HepG2 (cell line): Measurements from ENCODE around the gene GMEB2. TPM values are rescaled to one million over a fixed set of nuclear protein-coding genes. Genes with fewer than 3 reads are reported as not detected.

Source experiments
- AHR ChIP-seq: IDR thresholded peaks from 2 replicates; pipeline ENCODE4 v1.6.1; 2018; ENCODE audit warnings: missing genetic modification reagents, missing compliant biosample characterization
- ASH2L ChIP-seq: fragments of 300-600, 200-600 bp; sonication (generic); IDR thresholded peaks from 2 replicates; pipeline ENCODE4 v1.7.0; 2017; ENCODE audit warnings: low read depth, mild to moderate bottlenecking, moderate library complexity, mixed read lengths, low read length; ENCODE audit not compliant: insufficient read length
- CAMTA2 ChIP-seq: sonication (generic); formaldehyde crosslinking; IDR thresholded peaks from 2 replicates; pipeline ENCODE4 v1.4.0; 2020; ENCODE audit warnings: mild to moderate bottlenecking, missing genetic modification reagents, borderline replicate concordance
- CCAR2 ChIP-seq: fragments of 200-400 bp; formaldehyde crosslinking; optimal IDR thresholded peaks from 2 replicates; pipeline ENCODE3; 2018; ENCODE audit warnings: low read depth, mild to moderate bottlenecking, low read length, moderate library complexity
- FOXA1 ChIP-seq, 2 experiments: fragments of 450-650 bp in 1 of 2; sonication (generic) in 1 of 2; formaldehyde crosslinking in 1 of 2; IDR thresholded peaks; 2 replicates each; pipeline versions ENCODE4 v1.4.0 to v1.6.1; 2016 to 2020; ENCODE audit warnings: missing genetic modification reagents in 1 of 2
- IRF9 ChIP-seq: sonication (generic); formaldehyde crosslinking; IDR thresholded peaks from 2 replicates; pipeline ENCODE4 v1.8.0; 2022; ENCODE audit warnings: missing genetic modification reagents, mild to moderate bottlenecking, borderline replicate concordance
- IRX3 ChIP-seq: sonication (generic); formaldehyde crosslinking; IDR thresholded peaks from 2 replicates; pipeline ENCODE4 v1.8.1; 2023; ENCODE audit warnings: mild to moderate bottlenecking, low read depth, missing genetic modification reagents, borderline replicate concordance
- ISX ChIP-seq: sonication (generic); formaldehyde crosslinking; conservative IDR thresholded peaks from 2 replicates; pipeline ENCODE4 v1.5.0; 2020; ENCODE audit warnings: missing genetic modification reagents
- PBX3 ChIP-seq: sonication (generic); formaldehyde crosslinking; IDR thresholded peaks from 2 replicates; pipeline ENCODE4 v1.8.1; 2023; ENCODE audit warnings: missing genetic modification reagents, inconsistent platforms, borderline replicate concordance
- TERF1 ChIP-seq: sonication (generic); formaldehyde crosslinking; IDR thresholded peaks from 2 replicates; pipeline ENCODE4 v1.8.0; 2022; ENCODE audit warnings: mild to moderate bottlenecking, missing genetic modification reagents, moderate library complexity
- ZBTB39 ChIP-seq: sonication (generic); formaldehyde crosslinking; IDR thresholded peaks from 2 replicates; pipeline ENCODE4 v1.5.0; 2020; ENCODE audit warnings: missing genetic modification reagents
- ZNF24 ChIP-seq: fragments of 450-650 bp; IDR thresholded peaks from 2 replicates; pipeline ENCODE4 v1.6.1; 2017; ENCODE audit warnings: antibody characterized with exemption, mild to moderate bottlenecking
- ZNF276 ChIP-seq: sonication (generic); formaldehyde crosslinking; IDR thresholded peaks from 2 replicates; pipeline ENCODE4 v1.4.0; 2020; ENCODE audit warnings: mild to moderate bottlenecking, low read depth, missing genetic modification reagents
- ZNF326 ChIP-seq: sonication (generic); formaldehyde crosslinking; IDR thresholded peaks from 2 replicates; pipeline ENCODE4 v1.4.0; 2020; ENCODE audit warnings: missing genetic modification reagents, borderline replicate concordance
- ZNF484 ChIP-seq: sonication (generic); formaldehyde crosslinking; IDR thresholded peaks from 2 replicates; pipeline ENCODE4 v1.5.1; 2020; ENCODE audit warnings: mild to moderate bottlenecking, low read depth, missing genetic modification reagents, borderline replicate concordance
- ZNF530 ChIP-seq: sonication (generic); formaldehyde crosslinking; IDR thresholded peaks from 2 replicates; pipeline ENCODE4 v1.5.0; 2020; ENCODE audit warnings: low read depth, mild to moderate bottlenecking, missing genetic modification reagents
- ZNF558 ChIP-seq: sonication (generic); formaldehyde crosslinking; IDR thresholded peaks from 2 replicates; pipeline ENCODE4 v1.9.0; 2022; ENCODE audit warnings: mild to moderate bottlenecking, missing genetic modification reagents, borderline replicate concordance
- ZNF678 ChIP-seq: sonication (generic); formaldehyde crosslinking; IDR thresholded peaks from 2 replicates; pipeline ENCODE4 v1.4.0; 2020; ENCODE audit warnings: mild to moderate bottlenecking, missing genetic modification reagents
- ZNF780A ChIP-seq: sonication (generic); formaldehyde crosslinking; IDR thresholded peaks from 2 replicates; pipeline ENCODE4 v1.8.0; 2022; ENCODE audit warnings: mild to moderate bottlenecking, missing genetic modification reagents, moderate library complexity
- ZNF816 ChIP-seq: sonication (generic); formaldehyde crosslinking; IDR thresholded peaks from 2 replicates; pipeline ENCODE4 v1.8.0; 2022; ENCODE audit warnings: missing genetic modification reagents, mild to moderate bottlenecking, borderline replicate concordance
- polyA plus RNA-seq, 8 experiments: library from polyadenylated mRNA; depleted of rRNA in 3 of 8; stranded (reverse) in 7 of 8; unstranded in 1 of 8; fragments of >200 nt; fragmentation: Illumina TruSeq in 4 of 8; extraction: Trizol in 4 of 8; gene quantifications; 2 replicates each; pipeline versions ENCODE4 v1.2.1 to v1.2.3, GENCODE V29; 2011 to 2016; ENCODE audit warnings: low read depth in 4 of 8, missing spikeins in 1 of 8, mixed read lengths in 1 of 8; ENCODE audit not compliant: insufficient read depth in 1 of 8
- total RNA-seq, 5 experiments: library from RNA; depleted of rRNA; stranded (reverse); fragments of >200 nt; fragmentation: Illumina TruSeq; extraction: Trizol; gene quantifications; 2 replicates each; pipeline ENCODE4 v1.2.3, GENCODE V29; 2016; ENCODE audit warnings: low read depth in 1 of 5

The GMEB2 gene
- total and polyA plus RNA-seq, 2 of the 13 experiments (the other 11 are each of a cell fraction or from before 2014, with no cell fraction given), result 10.6 to 12.4 TPM

- TF ChIP-seq ZNF276 (CRISPR knock-in tag) (peak; percentile 96), ZNF780A (CRISPR knock-in tag) (peak; percentile 95; the same call in 1 of the 2 replicates), CAMTA2 (CRISPR knock-in tag) (peak; percentile 22; the same call in 1 of the 2 replicates), ZNF484 (CRISPR knock-in tag) (peak; percentile 95; the same call in 1 of the 2 replicates), ZNF24 (no peak), ZBTB39 (CRISPR knock-in tag) (peak; percentile 95), IRF9 (CRISPR knock-in tag) (peak; percentile 86), ZNF530 (CRISPR knock-in tag) (peak; percentile 96), CCAR2 (no peak), AHR (CRISPR knock-in tag) (peak; percentile 99), ZNF816 (peak; percentile 94), TERF1 (CRISPR knock-in tag) (peak; percentile 95), ISX (peak; percentile 95), ZNF558 (CRISPR knock-in tag) (peak; percentile 99), FOXA1 (IDR thresholded peaks at IDR 0.05) (no peak), FOXA1 (CRISPR knock-in tag; IDR thresholded peaks at IDR 0.05) (peak; percentile 69), ZNF678 (peak; percentile 98), IRX3 (CRISPR knock-in tag) (peak; percentile 97), ZNF326 (CRISPR knock-in tag) (peak; percentile 89), PBX3 (CRISPR knock-in tag) (peak; percentile 94; the same call in 1 of the 2 replicates), ASH2L (no peak)
Measured at GRCh38 chr20:63653041-63653973, 26.4 kb upstream of the GMEB2 start, which contains the start of gene STMN3 (continued).
